Lung (tissue), 13 donors: Measurements from ENCODE around the gene EDN1. TPM values are rescaled to one million over a fixed set of nuclear protein-coding genes. Genes with fewer than 3 reads are reported as not detected.

Source experiments
- ATAC-seq: fragments of 200-7000 bp; cut with Tn5 transposase; one replicate; pipeline ENCODE4 v1.9.1; 2020; ENCODE audit warnings: moderate number of reproducible peaks; ENCODE audit not compliant: insufficient read depth, low FRiP score
- DNase-seq, 3 donors: peaks; one replicate each; pipeline ENCODE4 v3.0.0-alpha.2; 2013 to 2017
- H3K27ac ChIP-seq, 2 donors: one replicate each; pipeline ENCODE4 v1.5.1; 2013; ENCODE audit warnings: mild to moderate bottlenecking in 2 of 2, moderate library complexity in 2 of 2, control low read depth in 1 of 2, inconsistent platforms in 1 of 2, low read depth in 1 of 2, low read length in 1 of 2
- H3K27me3 ChIP-seq, 3 donors: one replicate each; pipeline ENCODE4 v1.5.1; 2013; ENCODE audit warnings: low read length in 2 of 3; ENCODE audit not compliant: control insufficient read depth in 3 of 3, insufficient read depth in 3 of 3
- H3K36me3 ChIP-seq, 4 donors: one replicate each; pipeline ENCODE4 v1.5.1; 2013; ENCODE audit warnings: low read length in 4 of 4, mild to moderate bottlenecking in 1 of 4, moderate library complexity in 1 of 4; ENCODE audit not compliant: control insufficient read depth in 4 of 4, insufficient read depth in 4 of 4
- H3K4me1 ChIP-seq, 5 donors: one replicate each; pipeline ENCODE4 v1.5.1; 2013; ENCODE audit warnings: low read length in 5 of 5, mild to moderate bottlenecking in 2 of 5, moderate library complexity in 1 of 5; ENCODE audit not compliant: control insufficient read depth in 5 of 5, insufficient read depth in 5 of 5
- H3K4me3 ChIP-seq: one replicate; pipeline ENCODE4 v1.5.1; 2013; ENCODE audit warnings: mild to moderate bottlenecking, control low read depth, moderate library complexity
- H3K9ac ChIP-seq, 2 donors: one replicate each; pipeline ENCODE4 v1.5.1; 2013; ENCODE audit warnings: low read length in 2 of 2, control low read depth in 1 of 2; ENCODE audit not compliant: insufficient read depth in 1 of 2
- H3K9me3 ChIP-seq, 4 donors: one replicate each; pipeline ENCODE4 v1.5.1; 2013; ENCODE audit warnings: low read length in 3 of 4, mild to moderate bottlenecking in 1 of 4, moderate library complexity in 1 of 4; ENCODE audit not compliant: control insufficient read depth in 4 of 4, insufficient read depth in 3 of 4
- WGBS, 2 donors: extraction: QIAGEN DNeasy Blood & Tissue Kit; methylation state at CpG; one replicate each; pipeline ENCODE4 v1.1.7; 2013; 5-methylcytosine and 5-hydroxymethylcytosine counted together
- polyA plus RNA-seq, 2 donors: library from polyadenylated mRNA; stranded (reverse); fragments of 200-250 nt; gene quantifications; one replicate each; pipeline ENCODE4 v1.2.1, GENCODE V29; 2013
- small RNA-seq: library from RNA; depleted of rRNA; stranded (forward); fragments of <200 nt; gene quantifications from one replicate; pipeline ENCODE3, GENCODE V24; 2014; ENCODE audit warnings: low replicate concordance
- total RNA-seq, 2 donors: library from RNA; depleted of rRNA in 1 of 2; stranded (reverse); fragments of >200 nt in 1 of 2; gene quantifications; one replicate each; pipeline ENCODE4 v1.2.1, GENCODE V29; 2014 to 2021
- TF ChIP-seq, protein P1 (sequence below): IDR thresholded peaks from 2 replicates; pipeline ENCODE4 v1.5.1; 2012; ENCODE audit warnings: mild to moderate bottlenecking; ENCODE audit errors: control extremely low read depth, extremely low read depth
- donor health status: control.
- donor health status: control.
- donor health status: Bipolar disorder and iron deficiency.
- donor health status: healthy.
- donor health status: DM: yes; HTN: yes; CAD: no.

Gene EDN1
- total and polyA plus RNA-seq, 4 donors = 18.4 to 112 (median 40.3) TPM

DNA sequence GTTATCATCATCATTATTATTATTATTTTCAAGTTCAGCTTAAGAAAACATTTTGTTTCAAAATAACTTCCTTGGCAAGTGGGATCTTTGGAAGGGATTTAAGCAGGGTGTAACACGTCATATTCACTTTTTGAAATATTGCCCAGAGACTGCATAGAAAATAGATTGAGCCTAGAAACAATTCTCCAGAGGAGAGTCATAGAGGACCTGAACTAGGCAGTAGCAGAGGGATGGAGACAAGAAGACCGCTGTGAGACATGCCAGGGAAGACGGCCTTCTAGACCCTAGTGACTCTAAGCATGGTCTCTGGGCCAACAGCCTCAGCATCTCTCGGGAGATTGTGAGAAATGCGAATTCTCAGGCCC, 55.5 kb downstream of the EDN1 start:
- Histone ChIP-seq H3K4me3 (no peak overlapping the region), H3K27me3 (peaks cover 0 to 2% (median 0%) of the 10 kb centered on the region in 3 donors), H3K9ac (no peak overlapping the region), H3K36me3 (no peaks in the 10 kb centered on the region), H3K27ac (no peak overlapping the region), H3K9me3 (peaks cover 0 to 2% (median 0%) of the 10 kb centered on the region in 4 donors), H3K4me1 (peaks cover 0 to 7% (median 0%) of the 10 kb centered on the region in 5 donors)
- TF ChIP-seq, protein P1, sequence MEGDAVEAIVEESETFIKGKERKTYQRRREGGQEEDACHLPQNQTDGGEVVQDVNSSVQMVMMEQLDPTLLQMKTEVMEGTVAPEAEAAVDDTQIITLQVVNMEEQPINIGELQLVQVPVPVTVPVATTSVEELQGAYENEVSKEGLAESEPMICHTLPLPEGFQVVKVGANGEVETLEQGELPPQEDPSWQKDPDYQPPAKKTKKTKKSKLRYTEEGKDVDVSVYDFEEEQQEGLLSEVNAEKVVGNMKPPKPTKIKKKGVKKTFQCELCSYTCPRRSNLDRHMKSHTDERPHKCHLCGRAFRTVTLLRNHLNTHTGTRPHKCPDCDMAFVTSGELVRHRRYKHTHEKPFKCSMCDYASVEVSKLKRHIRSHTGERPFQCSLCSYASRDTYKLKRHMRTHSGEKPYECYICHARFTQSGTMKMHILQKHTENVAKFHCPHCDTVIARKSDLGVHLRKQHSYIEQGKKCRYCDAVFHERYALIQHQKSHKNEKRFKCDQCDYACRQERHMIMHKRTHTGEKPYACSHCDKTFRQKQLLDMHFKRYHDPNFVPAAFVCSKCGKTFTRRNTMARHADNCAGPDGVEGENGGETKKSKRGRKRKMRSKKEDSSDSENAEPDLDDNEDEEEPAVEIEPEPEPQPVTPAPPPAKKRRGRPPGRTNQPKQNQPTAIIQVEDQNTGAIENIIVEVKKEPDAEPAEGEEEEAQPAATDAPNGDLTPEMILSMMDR = no peak
- ATAC-seq (no peak), DNase-seq (no peak)
- WGBS, 2 donors = 89 to 94% methylated on average over 5 of the region's 5 CpGs

Small RNAs within 50 kb of the gene (small RNA-seq; reads per million reads assigned to genes)
- gene SUMO2P12 = not detected
